ENCODE measurements around the gene RPTOR. TPM values are rescaled to one million over a fixed set of nuclear protein-coding genes. Genes with fewer than 3 reads are reported as not detected.
"Not testable (repeated sequence)": the region's sequence is repeated elsewhere in the genome, so short reads cannot be mapped to it uniquely, and the experiment has no call there.

Gene RPTOR
- total and polyA plus RNA-seq, 4 donors, result 12.4 to 46.1 (median 29.7) TPM

DNA sequence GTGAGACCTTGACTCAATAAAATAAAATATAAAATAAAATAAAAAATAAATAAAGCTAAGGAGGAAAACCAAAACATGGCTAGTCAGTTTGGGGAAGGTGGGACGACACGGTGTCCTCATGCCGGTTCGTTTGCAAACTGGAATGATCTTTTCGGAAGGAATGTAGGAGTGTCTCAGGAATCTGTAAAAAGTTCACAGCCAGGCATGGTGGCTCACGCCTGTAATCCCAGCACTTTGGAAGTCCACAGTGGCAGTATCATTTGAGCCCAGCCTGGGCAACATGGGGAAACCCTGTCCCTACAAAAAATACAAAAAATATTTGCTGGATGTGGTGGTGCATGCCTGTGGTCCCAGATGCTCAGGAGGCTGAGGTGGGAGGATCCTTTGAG is 14.7 kb upstream of the RPTOR start:
- DNase-seq, result no peak
- Histone ChIP-seq H3K4me3 (no peak overlapping the region), H3K4me1 (ENCODE audit: control insufficient read depth in 5 of 5, insufficient read depth in 5 of 5, low read length in 5 of 5) (no peaks in the 10 kb centered on the region)

DNA sequence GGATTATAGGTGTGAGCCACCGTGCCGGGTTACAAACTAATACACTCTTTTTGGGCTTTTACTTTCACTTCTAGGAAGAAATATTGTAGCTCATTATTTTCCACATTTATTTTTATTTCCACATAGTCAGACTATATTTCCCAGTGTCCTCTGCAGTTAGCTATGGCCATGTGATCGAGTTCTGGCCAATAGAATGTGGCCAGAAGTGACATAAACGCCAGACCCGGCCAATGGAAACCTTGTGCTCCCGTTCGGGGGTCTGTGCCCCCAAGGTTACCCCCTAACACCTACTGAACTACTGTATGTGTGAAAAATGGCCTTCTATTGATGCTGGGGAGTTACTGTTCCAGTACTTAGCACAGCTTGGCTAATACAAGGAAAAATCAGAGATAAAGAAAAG is 13.2 kb upstream of the RPTOR start:
- 74 to 80% methylated on average over 7 of the region's 7 CpGs for WGBS, 2 donors
- H3K9ac ChIP-seq (ENCODE audit: insufficient read depth in 1 of 2, low read length in 2 of 2), result no peak overlapping the region
- no peaks in the 10 kb centered on the region for H3K4me1 ChIP-seq (ENCODE audit: control insufficient read depth in 5 of 5, insufficient read depth in 5 of 5, low read length in 5 of 5)
- no peak overlapping the region for H3K4me3 ChIP-seq
- H3K27me3 ChIP-seq (ENCODE audit: control insufficient read depth in 3 of 3, insufficient read depth in 3 of 3, low read length in 2 of 3), result peaks cover 0 to 25% (median 3%) of the 10 kb centered on the region in 3 donors
- DNase-seq (no peak), ATAC-seq (ENCODE audit: insufficient read depth, low FRiP score) (no peak)
- TF ChIP-seq CTCF (IDR thresholded peaks at IDR 0.05; ENCODE audit: control extremely low read depth, extremely low read depth), result no peak
- no peaks in the 10 kb centered on the region for H3K36me3 ChIP-seq (ENCODE audit: control insufficient read depth in 4 of 4, insufficient read depth in 4 of 4, low read length in 4 of 4)
- no peaks in the 10 kb centered on the region for H3K9me3 ChIP-seq (ENCODE audit: control insufficient read depth in 4 of 4, insufficient read depth in 3 of 4, low read length in 3 of 4)
- H3K27ac ChIP-seq (ENCODE audit: low read depth in 1 of 2, low read length in 1 of 2), result no peak overlapping the region

More for the DNA sequence above, 14.7 kb upstream of the RPTOR start:
- no peak for ATAC-seq (ENCODE audit: insufficient read depth, low FRiP score)
- no peak overlapping the region for H3K9ac ChIP-seq (ENCODE audit: insufficient read depth in 1 of 2, low read length in 2 of 2)
- no peaks in the 10 kb centered on the region for H3K9me3 ChIP-seq (ENCODE audit: control insufficient read depth in 4 of 4, insufficient read depth in 3 of 4, low read length in 3 of 4)
- 78 to 79% methylated on average over 6 of the region's 6 CpGs for WGBS, 2 donors
- H3K27me3 ChIP-seq (ENCODE audit: control insufficient read depth in 3 of 3, insufficient read depth in 3 of 3, low read length in 2 of 3), result peaks cover 0 to 25% (median 5%) of the 10 kb centered on the region in 3 donors
- no peak for TF ChIP-seq CTCF (IDR thresholded peaks at IDR 0.05; ENCODE audit: control extremely low read depth, extremely low read depth)
- no peaks in the 10 kb centered on the region for H3K36me3 ChIP-seq (ENCODE audit: control insufficient read depth in 4 of 4, insufficient read depth in 4 of 4, low read length in 4 of 4)
- H3K27ac ChIP-seq (ENCODE audit: low read depth in 1 of 2, low read length in 1 of 2), result no peak overlapping the region

DNA sequence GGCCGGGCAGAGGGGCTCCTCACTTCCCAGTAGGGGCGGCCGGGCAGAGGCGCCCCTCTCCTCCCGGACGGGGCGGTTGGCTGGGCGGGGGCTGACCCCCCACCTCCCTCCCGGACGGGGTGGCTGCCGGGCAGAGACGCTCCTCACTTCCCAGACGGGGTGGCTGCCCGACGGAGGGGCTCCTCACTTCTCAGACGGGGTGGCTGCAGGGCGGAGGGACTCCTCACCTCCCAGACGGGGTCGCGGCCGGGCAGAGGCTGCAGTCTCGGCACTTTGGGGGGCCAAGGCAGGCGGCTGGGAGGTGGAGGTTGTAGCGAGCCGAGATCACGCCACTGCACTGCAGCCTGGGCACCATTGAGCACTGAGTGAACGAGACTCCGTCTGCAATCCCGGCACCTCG is 7.3 kb upstream of the RPTOR start:
- H3K36me3 ChIP-seq (ENCODE audit: control insufficient read depth in 4 of 4, insufficient read depth in 4 of 4, low read length in 4 of 4); H3K4me1 ChIP-seq (ENCODE audit: control insufficient read depth in 5 of 5, insufficient read depth in 5 of 5, low read length in 5 of 5); H3K9me3 ChIP-seq (ENCODE audit: control insufficient read depth in 4 of 4, insufficient read depth in 3 of 4, low read length in 3 of 4); H3K27ac ChIP-seq (ENCODE audit: low read depth in 1 of 2, low read length in 1 of 2); H3K9ac ChIP-seq (ENCODE audit: insufficient read depth in 1 of 2, low read length in 2 of 2); H3K4me3 ChIP-seq; DNase-seq; ATAC-seq (ENCODE audit: insufficient read depth, low FRiP score); H3K27me3 ChIP-seq (ENCODE audit: control insufficient read depth in 3 of 3, insufficient read depth in 3 of 3, low read length in 2 of 3): not testable (repeated sequence)
- WGBS, 2 donors, result 95 to 96% methylated on average over 26 to 30 of the region's 30 CpGs

- Histone ChIP-seq H3K4me1 (ENCODE audit: control insufficient read depth in 5 of 5, insufficient read depth in 5 of 5, low read length in 5 of 5) (peaks cover 0 to 4% (median 0%) of the 10 kb centered on the region in 5 donors), H3K27me3 (ENCODE audit: control insufficient read depth in 3 of 3, insufficient read depth in 3 of 3, low read length in 2 of 3) (peaks cover 0 to 2% (median 0%) of the 10 kb centered on the region in 3 donors), H3K27ac (ENCODE audit: low read depth in 1 of 2, low read length in 1 of 2) (no peak overlapping the region), H3K36me3 (ENCODE audit: control insufficient read depth in 4 of 4, insufficient read depth in 4 of 4, low read length in 4 of 4) (no peaks in the 10 kb centered on the region), H3K9me3 (ENCODE audit: control insufficient read depth in 4 of 4, insufficient read depth in 3 of 4, low read length in 3 of 4) (no peaks in the 10 kb centered on the region), H3K9ac (ENCODE audit: insufficient read depth in 1 of 2, low read length in 2 of 2) (no peak overlapping the region), H3K4me3 (no peak overlapping the region)
- DNase-seq (no peak), ATAC-seq (ENCODE audit: insufficient read depth, low FRiP score) (no peak)
- no peak for TF ChIP-seq CTCF (IDR thresholded peaks at IDR 0.05; ENCODE audit: control extremely low read depth, extremely low read depth)
- WGBS, 2 donors, result 84 to 90% methylated on average over 14 of the region's 14 CpGs
These were observed 6.2 kb upstream of the RPTOR start for GRCh38 chr17:80538484-80538883.

Data from lung (tissue), 12 donors.